GM19193 (cell line): Measurements from ENCODE around the gene ABI3.

Source experiments
- POLR2A ChIP-seq: IDR thresholded peaks from 4 replicates; pipeline ENCODE4 v1.6.1; 2011; ENCODE audit not compliant: insufficient read depth, insufficient read length; ENCODE audit errors: extremely low read depth

ABI3 gene

DNA sequence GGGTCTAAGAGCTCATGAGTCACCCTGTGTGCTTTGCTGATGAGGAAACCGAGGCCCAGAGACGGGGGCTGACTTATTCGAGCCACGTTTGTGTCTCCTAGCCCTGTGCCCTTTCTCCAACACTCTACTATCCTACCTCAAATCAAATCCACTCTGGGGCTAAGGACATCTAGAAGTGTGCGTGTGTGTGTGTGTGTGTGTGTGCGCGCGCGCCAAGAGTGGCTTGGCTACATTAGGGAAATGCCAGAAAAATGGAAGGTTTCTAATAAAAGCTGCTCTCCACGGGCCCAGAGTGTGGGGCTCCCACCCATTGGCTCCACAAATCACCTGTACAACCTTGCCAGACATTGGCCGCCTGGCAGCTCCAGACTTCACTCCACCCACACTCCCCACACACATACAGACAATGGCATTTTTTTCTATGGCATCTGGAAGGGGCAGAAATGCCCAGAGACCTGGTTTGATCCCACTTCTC, 50.3 kb downstream of the ABI3 start:
- no peak for TF ChIP-seq POLR2A

DNA sequence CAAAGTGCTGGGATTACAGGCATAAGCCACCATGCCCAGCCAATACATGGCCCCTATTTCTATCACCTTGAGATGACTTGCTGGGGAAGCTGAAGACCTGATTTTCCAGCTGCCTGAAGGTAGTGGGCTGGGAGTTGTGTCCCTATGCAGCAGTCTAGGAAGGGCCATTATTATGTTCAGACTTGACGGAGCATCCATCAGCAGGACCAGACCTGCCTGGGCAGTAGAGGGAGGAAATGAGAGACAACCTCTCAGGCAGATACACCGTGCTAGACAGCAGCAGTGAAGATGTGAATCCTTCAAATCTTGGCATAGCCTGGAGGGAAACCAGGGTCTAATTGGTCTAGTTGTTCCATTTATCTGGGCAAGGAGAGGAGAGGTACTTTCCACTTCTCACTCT, 55.7 kb downstream of the ABI3 start:
- TF ChIP-seq POLR2A: no peak

GRCh38 chr17:49267912-49268311, 57.4 kb downstream of the ABI3 start:
- no peak for TF ChIP-seq POLR2A

DNA sequence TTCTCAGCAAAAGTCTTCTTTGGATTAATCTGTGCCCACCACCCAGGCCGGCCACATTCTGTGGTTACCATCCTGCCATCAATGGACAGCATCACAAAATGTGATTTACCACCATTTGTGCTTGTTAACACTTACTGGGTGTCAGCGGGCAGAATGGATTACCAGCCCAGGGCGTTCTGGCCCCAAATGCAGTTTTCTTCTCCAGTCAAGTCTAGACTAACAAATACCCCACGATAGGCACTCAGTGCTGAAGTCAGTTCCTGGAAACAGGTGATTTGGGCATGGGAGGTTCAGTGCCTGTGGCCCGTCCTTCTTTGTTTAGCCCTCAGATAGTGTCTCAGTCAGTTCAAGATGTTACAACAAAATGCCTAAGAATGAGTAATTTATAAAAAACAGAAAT, 58.8 kb downstream of the ABI3 start:
- TF ChIP-seq POLR2A: no peak
